GM18499 (cell line): ENCODE measurements around the gene TNNT3.
"Not testable (repeated sequence)": the region's sequence is repeated elsewhere in the genome, so short reads cannot be mapped to it uniquely, and the experiment has no call there.

Source experiments
- ATAC-seq: cut with Tn5 transposase; IDR thresholded peaks from one replicate; pipeline ENCODE4 v1.9.1; 2021; ENCODE audit warnings: moderate number of reproducible peaks; ENCODE audit not compliant: insufficient read depth, unreplicated experiment

The TNNT3 gene

DNA sequence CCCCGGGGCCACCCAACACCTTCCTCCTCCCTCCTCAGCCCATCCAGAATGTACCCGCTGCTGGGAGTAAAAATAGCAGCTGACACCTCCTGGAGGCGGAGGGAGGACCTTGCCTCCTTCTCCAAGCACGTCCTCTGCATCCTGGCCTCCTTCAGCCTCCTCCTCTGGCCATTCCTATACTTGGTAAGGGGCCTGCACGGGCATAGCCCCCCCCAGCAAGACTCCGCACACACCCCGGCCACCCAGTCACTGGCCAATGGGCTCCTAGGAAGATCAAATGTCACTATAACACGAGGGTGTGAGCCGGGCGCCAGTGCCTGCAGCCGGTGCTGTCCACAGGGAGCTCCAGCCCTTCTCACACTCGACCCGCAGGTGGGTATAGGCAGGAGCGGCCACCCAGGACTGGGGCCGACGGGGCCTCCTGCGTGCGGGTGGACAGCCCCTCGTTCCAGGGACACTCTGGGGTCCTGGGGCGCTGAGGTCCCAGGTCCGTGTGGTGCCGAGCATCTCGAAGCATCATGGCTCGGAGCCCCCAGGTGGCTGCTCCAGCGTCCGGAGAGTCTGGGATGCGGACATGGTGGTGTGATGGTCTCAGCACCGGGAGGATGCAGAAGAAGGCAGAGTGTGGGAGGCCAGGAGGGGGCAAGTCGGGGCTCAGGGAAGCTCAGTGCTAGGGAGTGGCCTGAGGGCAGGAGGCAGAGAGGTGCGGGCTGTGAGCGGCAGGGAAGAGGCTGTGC is at the start of gene TNNT3:
Gene TNNT3, plus strand, starts transcription at position 313 of the 737 bp plus-strand sequence. CDS start 3,172 bp downstream, outside the sequence.
- ATAC-seq: no peak

DNA sequence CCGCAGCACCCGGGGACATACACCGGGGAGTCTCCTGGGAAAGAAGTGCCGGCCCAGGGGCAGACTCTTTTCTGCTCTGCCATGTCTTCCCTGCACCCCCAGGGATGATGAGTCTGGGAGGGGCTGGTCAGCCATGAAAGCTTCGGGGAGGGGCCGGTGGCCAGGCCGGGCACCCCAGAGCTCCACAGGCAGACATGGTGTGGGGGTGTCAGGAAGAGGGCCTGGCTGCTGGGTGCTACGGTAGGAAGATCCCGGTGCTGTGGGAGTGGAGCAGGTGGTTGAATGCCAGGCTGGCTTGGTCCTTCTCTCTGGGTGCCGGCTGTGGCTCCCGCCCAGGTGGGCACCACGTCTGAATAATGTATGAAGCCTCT is 49.2 kb upstream of the TNNT3 start:
- no peak for ATAC-seq

DNA sequence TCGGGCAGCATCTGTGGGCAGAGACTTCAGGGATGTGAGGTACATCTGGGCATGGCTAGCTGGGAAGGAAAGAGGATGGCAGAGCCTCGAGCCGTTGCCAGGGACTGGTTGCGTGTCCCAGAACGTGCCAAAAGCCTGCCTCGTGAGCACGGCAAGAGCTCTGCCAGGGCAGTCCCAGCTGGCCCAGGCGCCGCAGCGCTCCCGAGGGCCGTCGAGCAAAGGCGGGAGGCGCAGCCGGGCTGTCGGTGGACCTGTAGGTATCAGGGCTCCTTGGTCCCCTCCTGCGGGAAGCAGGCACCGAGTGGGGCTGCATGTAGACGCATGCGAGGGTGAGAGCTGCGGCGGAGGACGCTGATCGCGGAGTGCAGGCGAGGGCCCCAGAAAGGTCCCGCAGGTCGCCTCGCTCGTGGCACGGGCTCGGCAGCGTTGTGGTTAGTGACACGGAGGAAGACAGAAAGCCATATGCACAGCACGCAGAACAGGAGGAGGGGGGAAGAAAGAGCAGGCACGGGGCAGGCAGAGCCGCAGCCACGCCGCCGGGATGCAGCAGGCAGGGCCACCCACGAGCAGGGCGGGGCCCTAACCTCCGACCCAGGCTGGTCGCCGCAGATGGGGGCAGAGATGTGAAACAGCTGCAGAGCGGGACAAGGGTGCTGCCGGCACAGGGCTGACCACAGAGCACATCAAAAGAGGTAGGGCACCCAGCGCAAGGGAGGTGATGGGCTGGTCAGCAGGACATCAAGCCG is 48.6 kb upstream of the TNNT3 start:
- no peak for ATAC-seq

DNA sequence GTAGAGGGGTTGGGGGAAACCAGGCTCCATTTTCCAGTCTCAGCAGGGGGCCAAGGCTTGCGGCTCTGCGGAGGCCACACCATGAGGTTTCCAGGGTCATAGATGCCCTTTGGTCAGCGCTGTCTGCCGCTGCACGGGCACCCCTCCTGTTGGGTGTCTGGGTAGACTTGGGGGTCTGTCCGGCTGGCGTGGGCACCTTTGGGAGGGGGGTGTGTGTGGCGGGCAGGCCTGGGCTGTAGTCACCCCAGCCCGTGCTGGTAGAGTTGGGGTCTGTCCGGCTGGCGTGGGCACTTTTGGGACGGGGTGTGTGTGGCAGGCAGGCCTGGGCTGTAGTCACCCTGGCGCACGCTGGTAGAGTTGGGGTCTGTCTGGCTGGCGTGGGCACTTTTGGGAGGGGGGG is 48.0 kb upstream of the TNNT3 start:
- no peak for ATAC-seq

DNA sequence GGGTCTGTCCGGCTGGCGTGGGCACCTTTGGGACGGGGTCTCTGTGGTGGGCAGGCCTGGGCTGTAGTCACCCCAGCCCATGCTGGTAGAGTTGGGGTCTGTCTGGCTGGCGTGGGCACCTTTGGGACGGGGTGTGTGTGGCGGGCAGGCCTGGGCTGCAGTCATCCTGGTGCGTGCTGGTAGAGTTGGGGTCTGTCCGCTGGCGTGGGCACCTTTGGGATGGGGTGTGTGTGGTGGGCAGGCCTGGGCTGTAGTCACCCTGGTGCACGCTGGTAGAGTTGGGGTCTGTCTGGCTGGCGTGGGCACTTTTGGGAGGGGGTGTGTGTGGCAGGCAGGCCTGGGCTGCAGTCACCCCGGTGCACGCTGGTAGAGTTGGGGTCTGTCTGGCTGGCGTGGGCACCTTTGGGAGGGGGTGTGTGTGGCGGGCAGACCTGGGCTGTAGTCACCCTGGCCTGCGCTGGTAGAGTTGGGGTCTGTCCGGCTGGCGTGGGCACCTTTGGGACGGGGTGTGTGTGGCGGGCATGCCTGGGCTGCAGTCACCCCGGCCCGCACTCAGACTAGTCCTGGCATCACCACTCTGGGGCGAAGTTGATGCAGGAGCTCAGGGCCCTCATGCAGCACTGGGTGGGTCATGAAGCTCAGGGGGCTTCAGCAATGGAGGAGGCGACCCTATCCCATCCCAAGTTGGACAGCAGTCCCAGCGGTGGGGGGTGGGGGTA is 47.1 kb upstream of the TNNT3 start:
- no peak for ATAC-seq

DNA sequence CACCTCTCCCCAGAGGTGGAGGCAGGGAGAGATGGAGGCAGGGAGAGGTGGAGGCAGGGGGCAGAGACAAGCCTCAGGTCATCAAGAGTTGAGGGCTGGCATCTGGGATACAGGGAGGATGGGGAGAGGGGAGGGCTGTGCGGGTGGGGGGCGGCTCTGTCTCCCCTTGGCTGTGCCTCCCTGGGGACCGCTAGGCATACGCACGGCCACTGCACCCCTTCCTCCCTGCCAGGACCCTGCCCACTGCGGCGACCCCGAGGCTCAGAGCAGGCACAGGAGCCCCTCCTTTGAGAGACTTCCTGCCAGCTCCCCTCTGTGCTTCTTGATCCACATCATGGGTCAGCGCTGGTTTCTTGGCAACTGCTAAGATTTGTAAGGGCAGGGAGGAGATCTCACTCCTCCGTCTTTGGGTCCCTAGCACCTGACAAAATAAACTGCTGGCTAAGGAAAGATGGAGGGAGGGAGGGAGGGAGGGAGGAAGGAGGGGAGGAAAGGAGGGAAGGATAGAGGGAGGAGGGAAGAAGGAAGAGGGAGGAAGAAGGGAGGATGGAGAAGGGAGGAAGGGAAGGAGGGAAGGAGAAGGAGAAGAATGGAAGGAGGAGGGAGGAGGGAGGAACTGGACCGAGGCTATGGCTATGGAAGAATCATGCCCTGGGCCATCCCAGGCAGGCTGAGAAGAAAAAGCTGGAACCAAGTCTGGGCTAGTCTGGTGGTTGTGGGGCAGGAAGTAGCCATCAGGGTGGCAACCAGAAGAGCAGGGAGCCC is 46.3 kb upstream of the TNNT3 start:
- no peak for ATAC-seq

DNA sequence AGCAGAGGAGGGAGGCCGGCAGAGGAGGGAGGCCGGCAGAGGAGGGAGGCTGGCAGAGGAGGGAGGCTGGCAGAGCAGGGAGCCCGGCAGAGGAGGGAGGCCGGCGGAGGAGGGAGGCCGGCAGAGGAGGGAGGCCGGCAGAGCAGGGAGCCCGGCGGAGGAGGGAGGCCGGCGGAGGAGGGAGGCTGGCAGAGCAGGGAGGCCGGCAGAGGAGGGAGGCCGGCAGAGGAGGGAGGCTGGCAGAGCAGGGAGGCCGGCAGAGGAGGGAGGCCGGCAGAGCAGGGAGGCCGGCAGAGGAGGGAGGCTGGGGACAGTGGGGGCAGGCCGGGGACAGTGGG is 45.7 kb upstream of the TNNT3 start:
- ATAC-seq: not testable (repeated sequence)

DNA sequence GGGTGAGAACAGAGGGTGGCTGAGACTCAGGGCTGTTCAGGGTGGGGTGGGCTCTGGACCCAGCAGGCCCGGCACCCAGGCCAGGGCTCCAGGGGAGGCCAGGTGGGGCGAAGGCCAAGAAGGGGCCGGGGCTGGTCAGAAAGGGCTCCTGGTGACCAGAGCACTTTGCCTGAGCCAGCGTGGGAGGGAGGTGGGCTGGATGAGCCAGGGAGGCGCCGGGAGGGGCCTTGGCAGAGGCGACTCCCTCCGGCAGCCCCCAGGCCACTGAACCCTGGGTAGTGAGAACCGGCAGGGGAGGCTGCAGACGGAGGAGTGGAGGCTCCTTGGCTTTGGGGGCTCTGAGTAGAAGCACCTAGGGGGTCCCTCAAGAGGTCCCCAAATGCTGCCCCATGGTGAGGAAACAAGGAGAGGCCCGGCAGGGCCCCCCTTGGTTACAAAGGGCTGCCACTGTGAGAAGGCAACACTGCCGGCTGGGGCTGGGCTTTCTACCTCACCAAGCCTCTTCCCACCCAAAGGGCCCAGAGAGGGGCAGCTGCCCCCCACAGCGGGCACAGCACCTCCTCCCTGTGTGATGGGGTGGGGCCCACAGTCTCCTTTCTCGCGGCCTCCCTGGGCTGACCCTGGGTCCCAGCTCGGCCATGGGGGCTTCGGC is 44.9 kb upstream of the TNNT3 start:
- not testable (repeated sequence) for ATAC-seq

DNA sequence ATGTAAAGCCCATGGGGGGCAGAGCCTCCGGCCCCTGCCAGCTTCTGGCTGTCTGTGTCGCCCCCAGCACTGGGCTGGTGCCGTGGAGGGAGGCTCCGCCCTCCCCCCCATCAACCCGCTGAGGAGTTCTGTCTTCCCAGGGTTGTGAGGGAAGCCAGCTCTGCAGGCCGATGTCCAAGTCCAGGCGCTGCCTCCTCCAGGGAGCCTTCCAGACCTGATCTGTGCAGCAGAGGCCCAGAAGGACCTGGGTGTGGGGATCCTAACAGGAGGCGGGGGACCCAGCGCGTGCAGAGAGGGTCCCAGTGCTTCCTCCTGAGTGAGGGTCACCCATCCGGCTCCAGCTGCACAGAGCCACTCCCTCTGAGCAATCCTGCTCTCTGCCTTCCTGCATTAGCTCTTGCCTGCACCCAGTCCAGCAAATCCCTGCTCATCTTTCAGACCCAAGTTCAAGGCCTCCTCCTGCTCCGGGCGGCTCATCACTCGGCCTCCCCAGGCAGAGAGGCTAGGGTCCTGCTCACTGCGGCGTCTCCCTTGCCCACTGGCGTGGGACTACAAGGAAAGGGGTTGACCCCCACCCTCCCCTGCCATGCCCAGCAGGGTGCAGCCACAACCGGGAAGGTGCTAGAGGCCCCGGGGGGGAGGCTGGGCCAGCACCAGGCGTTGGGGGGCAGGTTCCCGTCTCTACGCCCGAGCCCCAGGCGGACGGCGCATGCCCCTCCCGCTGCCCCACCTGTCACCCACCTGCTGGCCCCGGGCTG is 44.2 kb upstream of the TNNT3 start:
- ATAC-seq: no peak

DNA sequence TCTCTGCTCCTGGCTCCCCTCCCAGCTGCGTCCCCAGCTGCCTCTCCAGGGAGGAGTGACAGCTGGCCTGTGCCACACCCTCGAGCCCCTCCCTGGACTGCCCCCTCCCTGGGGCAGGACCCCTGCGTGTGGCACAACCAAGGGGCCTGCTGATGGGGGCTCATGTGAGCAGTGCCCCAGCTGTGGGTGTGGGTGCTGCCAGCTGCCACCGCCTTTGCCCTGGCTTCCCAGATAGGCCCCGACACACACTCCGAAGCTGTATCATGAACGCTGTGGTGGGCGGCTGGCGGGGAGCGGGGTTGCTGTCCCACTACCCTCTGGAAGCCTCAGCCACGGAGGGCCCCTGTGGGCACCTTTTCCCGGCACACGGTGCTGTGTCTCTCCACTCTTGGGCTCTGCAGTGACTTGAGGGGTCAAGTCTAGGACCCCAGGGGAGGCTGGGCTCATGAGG is 43.6 kb upstream of the TNNT3 start:
- ATAC-seq: not testable (repeated sequence)

DNA sequence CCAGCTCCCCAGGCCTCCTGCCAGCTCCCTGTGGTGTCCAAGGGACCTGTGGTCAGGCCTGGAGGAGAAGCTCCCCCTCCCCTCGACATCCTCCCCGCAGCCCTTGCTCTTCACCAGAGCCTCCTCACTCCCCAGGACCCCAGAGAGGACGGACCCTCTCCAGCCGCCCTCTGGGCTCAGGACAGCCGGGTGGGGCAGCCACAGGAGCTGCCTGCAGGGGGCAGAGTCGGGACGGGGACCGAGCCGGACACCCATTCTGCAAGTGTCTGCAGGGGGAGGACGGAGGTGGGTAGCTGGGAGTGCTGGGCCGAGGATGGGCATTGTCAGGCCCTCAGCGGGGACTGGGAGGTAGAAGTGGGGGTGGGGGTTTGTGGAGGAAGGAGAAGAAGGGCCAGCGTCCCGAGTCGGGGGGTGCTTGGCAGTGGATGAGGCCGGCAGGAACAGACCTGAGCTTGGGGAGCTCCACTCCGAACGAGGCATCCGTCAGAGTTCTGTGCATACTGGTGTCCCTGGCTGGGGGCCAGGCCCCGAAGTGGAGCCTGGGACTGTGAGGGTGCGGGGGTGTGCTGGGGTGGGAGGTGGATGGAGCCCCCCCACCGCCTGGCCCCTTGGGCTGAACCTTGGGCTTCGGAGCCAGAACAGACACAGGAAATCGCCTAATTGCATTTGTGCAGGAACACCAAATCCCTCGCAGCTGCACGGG is 43.0 kb upstream of the TNNT3 start:
- ATAC-seq: no peak

DNA sequence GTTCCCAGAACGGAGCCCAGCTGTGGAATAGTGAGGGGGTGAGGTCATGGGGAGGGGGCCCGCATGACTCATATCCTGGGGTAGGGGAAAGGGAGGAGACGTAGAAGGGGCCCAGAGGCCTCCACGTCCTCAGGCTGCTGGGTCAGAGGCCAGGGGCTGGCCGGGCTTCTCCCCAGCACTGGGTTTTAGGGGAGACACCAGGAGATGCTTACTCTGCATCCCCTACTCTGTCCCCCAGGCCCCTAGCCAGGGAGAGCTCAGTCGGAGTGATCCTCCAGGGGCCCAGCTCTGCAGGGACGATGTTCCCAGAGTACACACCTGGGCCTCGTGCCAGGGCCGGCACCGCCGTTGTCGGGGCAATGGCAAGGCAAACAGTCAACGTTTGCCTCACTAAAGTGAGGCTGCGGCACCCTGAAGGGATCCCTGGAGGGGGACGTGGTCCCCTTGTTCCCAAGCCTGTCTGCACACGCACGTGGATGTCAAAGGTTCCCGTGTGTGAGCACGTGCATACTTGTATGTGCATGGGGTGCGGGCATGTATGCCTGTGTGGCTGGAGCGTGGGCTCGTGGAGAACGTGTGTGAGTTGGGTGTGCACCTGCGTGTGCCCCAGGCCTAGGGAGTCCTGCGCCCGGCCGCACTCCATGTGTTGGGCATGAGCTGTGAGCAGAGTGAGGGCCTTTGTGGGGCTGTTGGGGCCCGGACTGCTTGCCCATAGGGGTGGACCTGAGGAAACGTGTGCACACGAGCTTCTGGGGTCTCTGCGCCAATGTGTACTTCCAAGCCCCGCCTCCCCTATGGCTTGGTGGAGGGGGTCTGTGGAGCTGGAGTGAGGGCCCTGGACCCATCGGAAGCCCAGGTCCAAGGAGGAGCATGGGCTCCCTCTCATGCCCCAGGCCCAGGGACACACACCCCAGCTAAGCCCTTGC is 42.0 kb upstream of the TNNT3 start:
- ATAC-seq: no peak

DNA sequence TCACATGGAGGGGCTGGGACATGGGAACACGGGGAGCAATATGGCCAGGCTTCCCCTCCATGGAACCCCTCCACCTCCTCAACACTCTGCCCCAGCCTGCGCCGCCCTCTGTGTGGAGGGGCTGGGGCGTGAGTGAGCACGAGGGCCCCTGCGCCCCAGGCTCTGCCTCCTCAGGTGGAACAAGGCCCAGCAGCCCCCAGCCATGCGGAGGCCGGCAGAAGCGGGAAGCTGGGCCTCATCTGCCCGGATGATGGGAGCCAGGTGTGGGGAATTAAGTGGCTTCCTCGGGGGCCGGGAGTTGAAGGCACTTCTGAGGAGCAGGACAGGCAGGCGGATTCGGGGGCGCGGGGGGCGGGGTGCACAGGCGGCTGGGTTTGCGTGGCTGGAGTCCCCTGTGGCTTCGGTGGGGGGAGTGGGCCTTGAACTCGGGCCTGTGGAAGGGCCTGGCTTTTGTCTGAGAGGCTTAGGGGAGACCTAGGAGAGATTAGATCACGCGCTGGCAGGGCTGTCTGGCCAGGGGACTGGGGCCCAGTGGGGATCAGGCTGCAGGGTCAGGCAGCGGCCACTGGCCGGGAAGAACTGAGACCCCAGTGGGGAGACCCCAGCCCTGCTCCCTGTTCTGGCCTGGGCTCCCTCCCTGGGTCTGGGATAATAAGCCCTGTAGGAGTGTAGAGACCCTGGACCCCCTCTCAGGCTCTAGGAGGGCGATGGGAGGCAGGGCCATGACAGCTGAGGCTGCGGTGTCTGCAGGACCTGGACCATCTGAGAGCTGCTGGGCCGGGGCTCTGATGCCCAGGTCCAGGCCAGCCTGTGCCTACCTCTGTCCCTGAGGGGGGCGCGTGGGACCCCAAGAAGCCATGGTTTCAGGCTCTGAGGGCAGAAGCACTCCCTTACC is 41.1 kb upstream of the TNNT3 start:
- ATAC-seq: no peak

DNA sequence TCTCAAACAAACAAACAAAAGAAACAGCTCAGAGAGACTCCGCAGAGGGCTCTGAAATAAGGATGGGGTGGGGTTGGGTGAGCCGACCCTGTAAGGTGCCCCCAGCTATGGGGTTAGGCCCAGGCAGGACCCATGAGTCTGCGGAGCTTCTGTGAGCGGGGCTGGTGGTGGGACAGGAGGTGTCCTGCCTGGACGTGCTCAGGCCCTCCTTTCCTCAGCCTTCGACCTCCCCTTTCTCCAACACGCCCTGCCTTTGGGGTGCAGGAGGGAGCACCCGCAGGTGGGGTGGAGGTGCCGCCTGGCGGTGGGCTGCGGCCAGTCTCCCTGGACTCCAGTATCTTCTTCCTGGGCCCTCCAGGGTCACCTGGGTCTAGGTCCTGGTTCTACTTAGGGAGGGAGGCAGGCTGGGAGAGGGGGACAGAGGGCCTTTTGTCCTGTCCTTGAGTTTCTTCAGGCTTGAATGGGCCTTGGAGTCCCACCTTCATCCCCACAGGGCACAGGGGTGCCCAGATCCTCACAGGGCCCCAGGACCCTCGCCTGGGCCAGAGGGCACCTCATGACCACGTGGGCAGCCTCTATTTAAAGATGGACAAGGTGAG is 40.1 kb upstream of the TNNT3 start:
- no peak for ATAC-seq

DNA sequence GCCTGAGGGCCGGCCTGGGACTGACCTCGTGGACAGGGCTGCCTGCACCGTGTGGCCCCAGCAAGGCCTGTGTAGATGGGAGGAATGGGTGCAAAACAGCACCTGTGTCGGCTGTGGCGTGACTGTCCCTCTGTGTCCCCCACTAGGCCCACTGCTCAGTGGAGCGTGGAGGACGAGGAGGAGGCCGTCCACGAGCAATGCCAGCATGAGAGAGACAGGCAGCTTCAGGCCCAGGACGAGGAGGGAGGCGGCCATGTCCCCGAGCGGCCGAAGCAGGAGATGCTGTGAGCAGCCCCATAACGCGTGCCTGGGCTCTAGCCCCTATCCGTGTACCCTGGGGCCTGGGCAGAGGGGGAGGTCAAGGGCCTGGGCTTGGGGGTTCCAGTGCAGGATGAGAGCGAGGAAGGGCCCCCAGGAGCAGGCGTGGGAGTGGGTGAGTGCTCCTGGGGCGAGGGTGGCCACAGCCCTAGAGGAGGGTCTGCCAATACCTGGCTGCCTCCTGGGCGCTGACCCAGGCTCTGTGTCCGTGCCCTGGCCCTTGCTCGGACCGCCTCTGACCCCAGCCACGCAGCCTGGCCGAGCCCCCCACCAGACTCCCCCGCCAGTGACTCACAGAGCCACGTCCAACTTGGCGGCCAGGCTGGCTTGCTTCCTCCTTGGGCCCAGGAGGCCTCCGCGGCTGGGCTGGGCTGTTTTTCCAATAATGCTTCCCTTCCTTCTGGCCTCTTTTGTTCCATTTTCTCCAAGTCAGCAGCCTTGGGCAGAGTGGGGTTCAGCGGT is 39.4 kb upstream of the TNNT3 start:
- no peak for ATAC-seq
